H9 (cell line): ENCODE data around the gene PLEKHA1. TPM values are rescaled to one million over a fixed set of nuclear protein-coding genes. Genes with fewer than 3 reads are reported as not detected.

ENCODE experiments used
- DNase-seq: peaks from one replicate; pipeline ENCODE4 v3.0.0-alpha.2; 2017
- H2AFZ ChIP-seq: one replicate; pipeline ENCODE4 v1.6.1; 2013; ENCODE audit warnings: mild to moderate bottlenecking, low read length, control low read depth, moderate library complexity
- H2AK5ac ChIP-seq: 2 replicates; pipeline ENCODE4 v1.6.1; 2013; ENCODE audit warnings: low read length, control low read depth, mixed read lengths; ENCODE audit not compliant: insufficient read length
- H2BK120ac ChIP-seq: one replicate; pipeline ENCODE4 v1.6.1; 2013; ENCODE audit warnings: low read depth, mild to moderate bottlenecking, low read length, control low read depth, inconsistent platforms; ENCODE audit not compliant: poor library complexity, severe bottlenecking
- H2BK12ac ChIP-seq: 2 replicates; pipeline ENCODE4 v1.6.1; 2013; ENCODE audit warnings: low read length, control low read depth, mixed read lengths, low read depth; ENCODE audit not compliant: insufficient read length
- H2BK15ac ChIP-seq: 2 replicates; pipeline ENCODE4 v1.6.1; 2013; ENCODE audit warnings: low read depth, low read length, control low read depth
- H2BK20ac ChIP-seq: one replicate; pipeline ENCODE4 v1.6.1; 2013; ENCODE audit warnings: low read depth, mild to moderate bottlenecking, low read length, control low read depth, inconsistent platforms; ENCODE audit not compliant: poor library complexity, severe bottlenecking
- H2BK5ac ChIP-seq: 2 replicates; pipeline ENCODE4 v1.6.1; 2013; ENCODE audit warnings: low read length, control low read depth, mixed read lengths; ENCODE audit not compliant: insufficient read length
- H3K14ac ChIP-seq: 2 replicates; pipeline ENCODE4 v1.6.1; 2013; ENCODE audit warnings: low read length, control low read depth; ENCODE audit not compliant: insufficient read depth
- H3K18ac ChIP-seq: 2 replicates; pipeline ENCODE4 v1.6.1; 2013; ENCODE audit warnings: low read depth, mild to moderate bottlenecking, mixed read lengths, low read length, control low read depth; ENCODE audit not compliant: insufficient read length
- H3K23ac ChIP-seq: 2 replicates; pipeline ENCODE4 v1.6.1; 2013; ENCODE audit warnings: low read length, control low read depth, mixed read lengths, low read depth; ENCODE audit not compliant: insufficient read length
- H3K23me2 ChIP-seq: 2 replicates; pipeline ENCODE4 v1.6.1; 2013; ENCODE audit warnings: low read depth, mild to moderate bottlenecking, mixed read lengths, low read length, control low read depth; ENCODE audit not compliant: insufficient read length, poor library complexity, severe bottlenecking
- H3K27ac ChIP-seq: 2 replicates; pipeline ENCODE4 v1.5.1; 2013; ENCODE audit warnings: low read length, control low read depth, mixed read lengths, low read depth; ENCODE audit not compliant: insufficient read length
- H3K27me3 ChIP-seq: 2 replicates; pipeline ENCODE4 v1.6.1; 2013; ENCODE audit warnings: low read length, control low read depth, inconsistent platforms; ENCODE audit not compliant: insufficient read depth
- H3K4ac ChIP-seq: 2 replicates; pipeline ENCODE4 v1.6.1; 2013; ENCODE audit warnings: low read depth, mild to moderate bottlenecking, control low read depth, inconsistent platforms, low read length, moderate library complexity
- H3K4me1 ChIP-seq: 2 replicates; pipeline ENCODE4 v1.6.1; 2013; ENCODE audit warnings: low read length, control low read depth, inconsistent platforms; ENCODE audit not compliant: insufficient read depth
- H3K4me2 ChIP-seq: 2 replicates; pipeline ENCODE4 v1.6.1; 2013; ENCODE audit warnings: low read length, control low read depth, mixed read lengths; ENCODE audit not compliant: insufficient read length, insufficient read depth
- H3K56ac ChIP-seq: 2 replicates; pipeline ENCODE4 v1.6.1; 2013; ENCODE audit warnings: low read depth, mild to moderate bottlenecking, mixed read lengths, low read length, control low read depth; ENCODE audit not compliant: insufficient read length
- H3K79me1 ChIP-seq: 2 replicates; pipeline ENCODE4 v1.6.1; 2013; ENCODE audit warnings: low read depth, mild to moderate bottlenecking, moderate library complexity, low read length, control low read depth, inconsistent platforms; ENCODE audit not compliant: insufficient read depth, poor library complexity, severe bottlenecking
- H3K79me2 ChIP-seq: 2 replicates; pipeline ENCODE4 v1.6.1; 2013; ENCODE audit warnings: low read length, control low read depth, inconsistent platforms; ENCODE audit not compliant: insufficient read depth
- H3K9ac ChIP-seq: 2 replicates; pipeline ENCODE4 v1.6.1; 2013; ENCODE audit warnings: low read length, control low read depth, mixed read lengths; ENCODE audit not compliant: insufficient read length; ENCODE audit errors: extremely low read depth
- H3K9me3 ChIP-seq: one replicate; pipeline ENCODE4 v1.6.1; 2013; ENCODE audit warnings: low read depth, low read length, inconsistent platforms; ENCODE audit not compliant: control insufficient read depth
- H3T11ph ChIP-seq: one replicate; pipeline ENCODE4 v1.6.1; 2013; ENCODE audit warnings: mild to moderate bottlenecking, low read length, control low read depth, inconsistent platforms
- H4K20me1 ChIP-seq: one replicate; pipeline ENCODE4 v1.6.1; 2013; ENCODE audit not compliant: control insufficient read depth, insufficient read length, insufficient read depth
- H4K5ac ChIP-seq: 2 replicates; pipeline ENCODE4 v1.6.1; 2013; ENCODE audit warnings: low read depth, mild to moderate bottlenecking, mixed read lengths, low read length, control low read depth; ENCODE audit not compliant: insufficient read length
- H4K8ac ChIP-seq: replicated peaks from 2 replicates; pipeline ENCODE4 v1.6.1; 2013; ENCODE audit warnings: low read length, control low read depth, mixed read lengths, low read depth; ENCODE audit not compliant: insufficient read length
- H4K91ac ChIP-seq: 2 replicates; pipeline ENCODE4 v1.6.1; 2013; ENCODE audit warnings: low read depth, mild to moderate bottlenecking, moderate library complexity, mixed read lengths, low read length, control low read depth; ENCODE audit not compliant: insufficient read length
- H3K27ac Mint-ChIP-seq, 3 experiments: 2 replicates in 2 of 3; 3 replicates in 1 of 3; pipeline ENCODE4 v1.8.0; 2020 to 2021; ENCODE audit warnings: mixed read lengths in 3 of 3, mild to moderate bottlenecking in 1 of 3, moderate library complexity in 1 of 3
- H3K27me3 Mint-ChIP-seq: 2 replicates; pipeline ENCODE4 v1.8.0; 2021; ENCODE audit warnings: low read depth, mild to moderate bottlenecking, moderate library complexity, mixed read lengths
- H3K36me3 Mint-ChIP-seq, 3 experiments: 2 replicates in 2 of 3; 3 replicates in 1 of 3; pipeline ENCODE4 v1.8.0; 2020 to 2021; ENCODE audit warnings: low read depth in 3 of 3, mixed read lengths in 3 of 3; ENCODE audit not compliant: insufficient read depth in 1 of 3
- H3K4me1 Mint-ChIP-seq, 2 experiments: 2 replicates each; pipeline ENCODE4 v1.8.0; 2020; ENCODE audit warnings: mixed read lengths in 2 of 2
- H3K4me3 Mint-ChIP-seq, 2 experiments: 2 replicates in 1 of 2; 3 replicates in 1 of 2; pipeline ENCODE4 v1.8.0; 2020 to 2021; ENCODE audit warnings: mild to moderate bottlenecking in 2 of 2, mixed read lengths in 2 of 2, moderate library complexity in 1 of 2
- H3K9me3 Mint-ChIP-seq, 2 experiments: 2 replicates in 1 of 2; 3 replicates in 1 of 2; pipeline ENCODE4 v1.8.0; 2020; ENCODE audit warnings: mild to moderate bottlenecking in 2 of 2, mixed read lengths in 2 of 2, moderate library complexity in 1 of 2
- CTCF ChIP-seq: fragments of 200-600 bp; sonication (generic); conservative IDR thresholded peaks from 3 replicates; pipeline ENCODE4 v1.8.0; 2021; ENCODE audit warnings: antibody characterized with exemption, mild to moderate bottlenecking
- WGBS: extraction: QIAGEN DNeasy Blood & Tissue Kit; methylation state at CpG from one replicate; pipeline ENCODE4 v1.1.7; 2013; ENCODE audit warnings: missing lambda C conversion rate, low lambda C conversion rate, mixed read lengths; ENCODE audit not compliant: insufficient read length; ENCODE audit errors: extremely low coverage; 5-methylcytosine and 5-hydroxymethylcytosine counted together
- total RNA-seq: library from RNA; stranded (reverse); gene quantifications from 2 replicates; pipeline ENCODE4 v1.2.1, GENCODE V29; 2021

The PLEKHA1 gene
- total RNA-seq, 1 experiment from 2014 or later, result 32.7 TPM

DNA sequence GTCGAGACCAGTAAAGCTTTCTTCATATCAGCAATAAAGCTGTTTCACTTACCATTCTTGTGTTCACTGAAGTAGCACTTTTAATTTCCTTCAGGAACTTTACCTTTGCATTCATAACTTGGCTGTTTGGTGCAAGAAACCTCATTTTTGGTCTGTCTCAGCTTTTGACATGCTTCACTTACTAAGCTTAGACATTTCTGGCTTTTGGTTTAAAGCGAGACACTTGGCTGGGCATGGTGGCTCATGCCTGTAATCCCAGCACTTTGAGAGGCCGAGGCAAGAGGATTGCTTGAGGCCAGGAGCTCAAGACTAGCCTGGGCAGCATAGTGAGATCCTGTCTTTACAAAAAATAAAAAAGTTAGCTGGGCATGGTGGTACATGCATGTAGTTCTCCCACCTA, 15.8 kb downstream of the PLEKHA1 start:
- Histone ChIP-seq H3K23me2 (no peaks in the 10 kb centered on the region), H3K9ac (no peak overlapping the region), H3K4me1 (no peaks in the 10 kb centered on the region), H3K4me2 (no peak overlapping the region), H4K91ac (no peak overlapping the region), H3K79me2 (peaks cover 3% of the 10 kb centered on the region; the same call in 1 of the 2 replicates), H3K4ac (no peak overlapping the region), H2AK5ac (no peak overlapping the region), H3K9me3 (no peaks in the 10 kb centered on the region), H2AFZ (no peak overlapping the region), H4K20me1 (no peaks in the 10 kb centered on the region), H2BK12ac (no peak overlapping the region), H3K14ac (no peak overlapping the region), H3K79me1 (peaks cover 3% of the 10 kb centered on the region), H2BK15ac (no peak overlapping the region), H3T11ph (no peak overlapping the region), H3K23ac (no peak overlapping the region), H2BK5ac (no peak overlapping the region), H3K18ac (no peak overlapping the region), H2BK120ac (no peak overlapping the region), H4K8ac (no peak overlapping the region), H4K5ac (no peak overlapping the region), H2BK20ac (no peak overlapping the region), H3K56ac (no peak overlapping the region), H3K27ac (no peak overlapping the region), H3K27me3 (no peaks in the 10 kb centered on the region; the same call in 1 of the 2 replicates)
- Mint-ChIP-seq H3K27ac (no peak overlapping the region), H3K27me3 (no peaks in the 10 kb centered on the region), H3K4me1 (peaks cover 0 to 4% of the 10 kb centered on the region in 2 experiments; a peak in 1 of 4 replicates), H3K4me3 (no peak overlapping the region), H3K36me3 (peaks cover 26 to 45% (median 28%) of the 10 kb centered on the region in 3 experiments), H3K9me3 (peaks cover 9 to 13% of the 10 kb centered on the region in 2 experiments; a peak in 4 of 5 replicates)
- no peak for TF ChIP-seq CTCF
- DNase-seq, result no peak
- WGBS, result no CpG with 5 or more reads among the region's 3 CpGs
